BE2C (cell line): ENCODE results near the gene FOXF2.

ENCODE experiments used
- DNase-seq: peaks from one replicate; pipeline ENCODE4 v3.0.0-alpha.2; 2020
- H3K27me3 ChIP-seq: fragments of 250-450 bp; sonication (Bioruptor Pico); 2 replicates; pipeline ENCODE4 v1.5.1; 2020; ENCODE audit warnings: mild to moderate bottlenecking
- H3K36me3 ChIP-seq: fragments of 250-450 bp; sonication (Bioruptor Pico); 2 replicates; pipeline ENCODE4 v1.5.1; 2020; ENCODE audit warnings: mild to moderate bottlenecking
- H3K4me1 ChIP-seq: fragments of 250-450 bp; sonication (Bioruptor Pico); 2 replicates; pipeline ENCODE4 v1.5.1; 2020
- H3K4me3 ChIP-seq: 2 replicates; pipeline ENCODE4 v1.5.1; 2011; ENCODE audit warnings: low read depth, low read length
- H3K9me3 ChIP-seq: fragments of 250-450 bp; sonication (Bioruptor Pico); 2 replicates; pipeline ENCODE4 v1.5.1; 2020
- CTCF ChIP-seq: IDR thresholded peaks from 2 replicates; pipeline ENCODE4 v1.5.1; 2012; ENCODE audit warnings: mild to moderate bottlenecking, low read depth, low read length

Gene FOXF2

GRCh38 chr6:1381481-1382330, 7.7 kb upstream of the FOXF2 start:
- DNase-seq = peak; percentile 61
- Histone ChIP-seq H3K9me3 (no peaks in the 10 kb centered on the region), H3K36me3 (no peaks in the 10 kb centered on the region), H3K4me1 (no peaks in the 10 kb centered on the region), H3K27me3 (peaks cover 100% of the 10 kb centered on the region), H3K4me3 (no peak overlapping the region)
- TF ChIP-seq CTCF = peak; percentile 54

- Histone ChIP-seq H3K4me3 (no peak overlapping the region), H3K9me3 (no peaks in the 10 kb centered on the region), H3K27me3 (peaks cover 100% of the 10 kb centered on the region), H3K36me3 (no peaks in the 10 kb centered on the region), H3K4me1 (no peaks in the 10 kb centered on the region)
- no peak for TF ChIP-seq CTCF
- no peak for DNase-seq
Observed at GRCh38 chr6:1382331-1382882, 7.0 kb upstream of the FOXF2 start.

GRCh38 chr6:1382883-1383728, 6.3 kb upstream of the FOXF2 start:
- Histone ChIP-seq H3K4me1 (no peaks in the 10 kb centered on the region), H3K4me3 (no peak overlapping the region), H3K27me3 (peaks cover 99% of the 10 kb centered on the region), H3K9me3 (no peaks in the 10 kb centered on the region), H3K36me3 (no peaks in the 10 kb centered on the region)
- TF ChIP-seq CTCF = no peak
- DNase-seq = no peak

GRCh38 chr6:1383729-1384548, 5.4 kb upstream of the FOXF2 start:
- H3K27me3 ChIP-seq = peaks cover 99% of the 10 kb centered on the region
- no peaks in the 10 kb centered on the region for H3K9me3 ChIP-seq
- DNase-seq = no peak
- no peak for TF ChIP-seq CTCF
- no peak overlapping the region for H3K4me3 ChIP-seq
- no peaks in the 10 kb centered on the region for H3K36me3 ChIP-seq
- H3K4me1 ChIP-seq = no peaks in the 10 kb centered on the region

GRCh38 chr6:1384549-1385128, 4.7 kb upstream of the FOXF2 start:
- no peak for TF ChIP-seq CTCF
- no peak overlapping the region for H3K4me3 ChIP-seq
- DNase-seq = no peak
- peaks cover 97% of the 10 kb centered on the region for H3K27me3 ChIP-seq
- H3K9me3 ChIP-seq = no peaks in the 10 kb centered on the region
- no peaks in the 10 kb centered on the region for H3K36me3 ChIP-seq
- no peaks in the 10 kb centered on the region for H3K4me1 ChIP-seq
